Measurements from ENCODE around the gene BRSK2.

DNA sequence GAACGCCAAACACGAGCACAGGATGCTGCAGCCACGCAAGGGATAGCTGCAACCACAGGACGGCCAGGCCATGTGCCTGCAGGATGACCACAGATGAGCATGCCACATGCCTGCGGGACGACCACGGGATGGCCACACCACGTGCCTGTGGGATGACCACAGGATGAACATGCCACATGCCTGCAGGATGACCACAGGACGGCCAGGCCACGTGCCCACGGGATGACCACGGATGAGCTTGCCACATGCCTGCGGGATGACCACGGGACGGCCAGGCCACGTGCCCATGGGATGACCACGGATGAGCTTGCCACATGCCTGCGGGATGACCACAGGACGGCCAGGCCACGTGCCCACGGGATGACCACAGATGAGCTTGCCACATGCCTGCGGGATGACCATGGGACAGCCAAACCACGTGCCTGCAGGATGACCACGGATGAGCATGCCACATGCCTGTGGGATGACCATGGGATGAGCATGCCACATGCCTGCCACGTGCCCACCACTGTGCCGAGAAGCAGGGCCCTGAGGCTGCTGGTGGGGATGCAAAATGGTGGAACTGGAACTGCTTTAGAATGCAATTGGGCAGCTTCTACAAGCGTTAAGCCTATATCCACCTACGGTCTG, 109.6 kb downstream of the BRSK2 start:
- TF ChIP-seq ZBTB7A (IDR thresholded peaks at IDR 0.05; ENCODE audit: low read depth) (no peak), EGR1 (IDR thresholded peaks at IDR 0.05) (no peak), TAF1 (IDR thresholded peaks at IDR 0.05; ENCODE audit: low read depth) (no peak), CREB1 (IDR thresholded peaks at IDR 0.05; ENCODE audit: low read depth) (no peak), FOXM1 (IDR thresholded peaks at IDR 0.05; ENCODE audit: borderline replicate concordance, low read depth) (no peak)
- TF ChIP-seq, protein P1, sequence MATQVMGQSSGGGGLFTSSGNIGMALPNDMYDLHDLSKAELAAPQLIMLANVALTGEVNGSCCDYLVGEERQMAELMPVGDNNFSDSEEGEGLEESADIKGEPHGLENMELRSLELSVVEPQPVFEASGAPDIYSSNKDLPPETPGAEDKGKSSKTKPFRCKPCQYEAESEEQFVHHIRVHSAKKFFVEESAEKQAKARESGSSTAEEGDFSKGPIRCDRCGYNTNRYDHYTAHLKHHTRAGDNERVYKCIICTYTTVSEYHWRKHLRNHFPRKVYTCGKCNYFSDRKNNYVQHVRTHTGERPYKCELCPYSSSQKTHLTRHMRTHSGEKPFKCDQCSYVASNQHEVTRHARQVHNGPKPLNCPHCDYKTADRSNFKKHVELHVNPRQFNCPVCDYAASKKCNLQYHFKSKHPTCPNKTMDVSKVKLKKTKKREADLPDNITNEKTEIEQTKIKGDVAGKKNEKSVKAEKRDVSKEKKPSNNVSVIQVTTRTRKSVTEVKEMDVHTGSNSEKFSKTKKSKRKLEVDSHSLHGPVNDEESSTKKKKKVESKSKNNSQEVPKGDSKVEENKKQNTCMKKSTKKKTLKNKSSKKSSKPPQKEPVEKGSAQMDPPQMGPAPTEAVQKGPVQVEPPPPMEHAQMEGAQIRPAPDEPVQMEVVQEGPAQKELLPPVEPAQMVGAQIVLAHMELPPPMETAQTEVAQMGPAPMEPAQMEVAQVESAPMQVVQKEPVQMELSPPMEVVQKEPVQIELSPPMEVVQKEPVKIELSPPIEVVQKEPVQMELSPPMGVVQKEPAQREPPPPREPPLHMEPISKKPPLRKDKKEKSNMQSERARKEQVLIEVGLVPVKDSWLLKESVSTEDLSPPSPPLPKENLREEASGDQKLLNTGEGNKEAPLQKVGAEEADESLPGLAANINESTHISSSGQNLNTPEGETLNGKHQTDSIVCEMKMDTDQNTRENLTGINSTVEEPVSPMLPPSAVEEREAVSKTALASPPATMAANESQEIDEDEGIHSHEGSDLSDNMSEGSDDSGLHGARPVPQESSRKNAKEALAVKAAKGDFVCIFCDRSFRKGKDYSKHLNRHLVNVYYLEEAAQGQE (IDR thresholded peaks at IDR 0.05; ENCODE audit: low read depth): no peak
- TF ChIP-seq, protein P2, sequence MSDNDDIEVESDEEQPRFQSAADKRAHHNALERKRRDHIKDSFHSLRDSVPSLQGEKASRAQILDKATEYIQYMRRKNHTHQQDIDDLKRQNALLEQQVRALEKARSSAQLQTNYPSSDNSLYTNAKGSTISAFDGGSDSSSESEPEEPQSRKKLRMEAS (IDR thresholded peaks at IDR 0.05): no peak
